CD14-positive monocyte (primary cell): ENCODE results near the gene SLC25A13. TPM values are rescaled to one million over a fixed set of nuclear protein-coding genes. Genes with fewer than 3 reads are reported as not detected.

Experiments used
- DNase-seq, 3 donors: peaks; one replicate each; pipeline ENCODE4 v3.0.0-alpha.2; 2011 to 2022
- H2AFZ ChIP-seq: 2 replicates; pipeline ENCODE4 v1.6.0; 2012; ENCODE audit warnings: mild to moderate bottlenecking, low read depth, low read length, inconsistent platforms; ENCODE audit not compliant: insufficient read depth, poor library complexity, severe bottlenecking
- H3K27ac ChIP-seq, 2 donors: 1 replicate in 1 of 2; 2 replicates in 1 of 2; pipeline ENCODE4 v1.5.1; 2012 to 2013; ENCODE audit warnings: low read length in 2 of 2, control low read depth in 1 of 2, inconsistent platforms in 1 of 2, low read depth in 1 of 2, mild to moderate bottlenecking in 1 of 2
- H3K27me3 ChIP-seq, 2 donors: one replicate each; pipeline versions ENCODE4 v1.6.0 to v1.6.1; 2011 to 2013; ENCODE audit warnings: low read length in 2 of 2; ENCODE audit not compliant: control insufficient read depth in 2 of 2, insufficient read depth in 2 of 2
- H3K36me3 ChIP-seq, 2 donors: replicated peaks in 1 of 2; 1 replicate in 1 of 2; 2 replicates in 1 of 2; pipeline versions ENCODE4 v1.5.1 to v1.6.1; 2012 to 2013; ENCODE audit warnings: low read length in 2 of 2, control low read depth in 1 of 2, inconsistent platforms in 1 of 2, mild to moderate bottlenecking in 1 of 2; ENCODE audit not compliant: insufficient read depth in 2 of 2, control insufficient read depth in 1 of 2
- H3K4me1 ChIP-seq, 2 donors: 1 replicate in 1 of 2; 2 replicates in 1 of 2; pipeline versions ENCODE4 v1.5.1 to v1.6.1; 2012 to 2013; ENCODE audit warnings: low read length in 2 of 2, control low read depth in 1 of 2, inconsistent platforms in 1 of 2, mild to moderate bottlenecking in 1 of 2, moderate library complexity in 1 of 2; ENCODE audit not compliant: insufficient read depth in 2 of 2, control insufficient read depth in 1 of 2
- H3K4me2 ChIP-seq: replicated peaks from 2 replicates; pipeline ENCODE3; 2012; ENCODE audit warnings: low read length, moderate library complexity, mild to moderate bottlenecking; ENCODE audit not compliant: poor library complexity, severe bottlenecking; ENCODE audit errors: extremely low read depth
- H3K4me3 ChIP-seq, 3 experiments: fragments of 200-600 bp in 1 of 3; sonication (generic) in 1 of 3; replicated peaks in 1 of 3; 1 replicate in 2 of 3; 2 replicates in 1 of 3; pipeline ENCODE4 v1.5.1; 2011 to 2013; ENCODE audit warnings: low read length in 3 of 3, mild to moderate bottlenecking in 3 of 3, control low read depth in 2 of 3, low read depth in 2 of 3, inconsistent platforms in 1 of 3, moderate library complexity in 1 of 3
- H3K79me2 ChIP-seq: 2 replicates; pipeline ENCODE4 v1.6.0; 2012; ENCODE audit warnings: mild to moderate bottlenecking, control low read depth, inconsistent platforms, low read length, moderate library complexity; ENCODE audit not compliant: insufficient read depth
- H3K9ac ChIP-seq: 2 replicates; pipeline ENCODE4 v1.6.0; 2017; ENCODE audit warnings: low read length, mild to moderate bottlenecking; ENCODE audit not compliant: insufficient read depth, poor library complexity, severe bottlenecking
- H3K9me3 ChIP-seq, 2 donors: replicated peaks in 1 of 2; 1 replicate in 1 of 2; 2 replicates in 1 of 2; pipeline versions ENCODE4 v1.5.1 to v1.6.1; 2012 to 2013; ENCODE audit warnings: low read length in 2 of 2, control low read depth in 1 of 2; ENCODE audit not compliant: control insufficient read depth in 1 of 2, insufficient read depth in 1 of 2
- H4K20me1 ChIP-seq: 2 replicates; pipeline ENCODE4 v1.6.0; 2012; ENCODE audit warnings: mild to moderate bottlenecking, low read length, control low read depth, moderate library complexity; ENCODE audit not compliant: insufficient read depth
- H3K27ac Mint-ChIP-seq, 7 donors: one replicate each; pipeline ENCODE4 v1.8.0; 2020; ENCODE audit warnings: mild to moderate bottlenecking in 7 of 7, mixed read lengths in 7 of 7, moderate library complexity in 6 of 7, inconsistent platforms in 2 of 7
- H3K27me3 Mint-ChIP-seq, 3 donors: one replicate each; pipeline ENCODE4 v1.8.0; 2021 to 2022; ENCODE audit warnings: low read depth in 3 of 3, mild to moderate bottlenecking in 3 of 3, mixed read lengths in 3 of 3, moderate library complexity in 3 of 3, inconsistent platforms in 1 of 3
- H3K36me3 Mint-ChIP-seq, 2 donors: one replicate each; pipeline ENCODE4 v1.8.0; 2020; ENCODE audit warnings: mixed read lengths in 2 of 2, inconsistent platforms in 1 of 2, mild to moderate bottlenecking in 1 of 2
- H3K4me1 Mint-ChIP-seq: one replicate; pipeline ENCODE4 v1.8.0; 2020; ENCODE audit warnings: mild to moderate bottlenecking, mixed read lengths
- H3K4me3 Mint-ChIP-seq, 2 donors: one replicate each; pipeline ENCODE4 v1.8.0; 2020; ENCODE audit warnings: mild to moderate bottlenecking in 2 of 2, mixed read lengths in 2 of 2, moderate library complexity in 1 of 2
- H3K9me3 Mint-ChIP-seq, 7 donors: one replicate each; pipeline ENCODE4 v1.8.0; 2020 to 2022; ENCODE audit warnings: mixed read lengths in 7 of 7, mild to moderate bottlenecking in 6 of 7, moderate library complexity in 6 of 7, inconsistent platforms in 2 of 7
- CTCF ChIP-seq: fragments of 200-600 bp; IDR thresholded peaks from one replicate; pipeline ENCODE4 v1.8.0; 2022; ENCODE audit warnings: antibody characterized with exemption, mild to moderate bottlenecking
- WGBS: methylation state at CpG from one replicate; pipeline ENCODE4 v1.1.5; 2013; ENCODE audit warnings: missing lambda C conversion rate; ENCODE audit not compliant: insufficient coverage; 5-methylcytosine and 5-hydroxymethylcytosine counted together
- intact Hi-C, 2 donors: fragments of 100-400 bp; cut with micrococcal nuclease; formaldehyde crosslinking; loops; one replicate each; pipeline versions ENCODE4 v1.15.0 to v1.15.1; 2023
- polyA plus RNA-seq, 3 donors: library from polyadenylated mRNA; depleted of rRNA in 1 of 3; unstranded in 2 of 3; stranded (reverse) in 1 of 3; fragments of 300-500 nt in 2 of 3; fragments of >200 nt in 1 of 3; fragmentation: Illumina TruSeq in 2 of 3; gene quantifications; 1 replicate in 2 of 3; 2 replicates in 1 of 3; pipeline ENCODE4 v1.2.3, GENCODE V29; 2012 to 2021

SLC25A13 gene
- polyA plus RNA-seq, 3 donors, result 12.7 to 15.7 (median 14.4) TPM

- no peak overlapping the region for H3K4me2 ChIP-seq
- no peaks in the 10 kb centered on the region for H3K79me2 ChIP-seq
- H3K27ac Mint-ChIP-seq, result no peak overlapping the region
- no peak overlapping the region for H3K4me3 Mint-ChIP-seq
- peaks cover 52% of the 10 kb centered on the region for H4K20me1 ChIP-seq
- H2AFZ ChIP-seq, result no peak overlapping the region
- TF ChIP-seq CTCF, result no peak
- WGBS, result no CpG with 5 or more reads among the region's 3 CpGs
- H3K9me3 Mint-ChIP-seq, result peaks cover 0 to 2% (median 0%) of the 10 kb centered on the region in 7 donors
- intact Hi-C loops, result no loop called here
- H3K27me3 ChIP-seq, result no peaks in the 10 kb centered on the region
- no peak overlapping the region for H3K9ac ChIP-seq
- no peak overlapping the region for H3K27ac ChIP-seq
- H3K4me1 Mint-ChIP-seq, result peaks cover 15% of the 10 kb centered on the region
- H3K4me1 ChIP-seq, result peaks cover 0 to 5% of the 10 kb centered on the region in 2 donors
- H3K4me3 ChIP-seq, result no peak overlapping the region
- no peaks in the 10 kb centered on the region for H3K9me3 ChIP-seq
- DNase-seq, result no peak
- H3K36me3 Mint-ChIP-seq, result peaks cover 3 to 7% of the 10 kb centered on the region in 2 donors
- H3K27me3 Mint-ChIP-seq, result peaks cover 0 to 1% (median 1%) of the 10 kb centered on the region in 3 donors
- H3K36me3 ChIP-seq, result no peaks in the 10 kb centered on the region
Observed at GRCh38 chr7:96246919-96247318, 75.0 kb downstream of the SLC25A13 start.

GRCh38 chr7:96244992-96245292 lies 77.0 kb downstream of the SLC25A13 start:
- no peak for TF ChIP-seq CTCF
- 100% methylated on average over 2 of the region's 2 CpGs for WGBS
- peaks cover 0 to 1% (median 1%) of the 10 kb centered on the region in 3 donors for H3K27me3 Mint-ChIP-seq

More at GRCh38 chr7:96244992-96245292, 77.0 kb downstream of the SLC25A13 start:
- Histone ChIP-seq H3K27ac (no peak overlapping the region), H3K27me3 (no peaks in the 10 kb centered on the region), H3K4me2 (no peak overlapping the region), H3K4me1 (no peaks in the 10 kb centered on the region), H2AFZ (no peak overlapping the region), H3K36me3 (no peaks in the 10 kb centered on the region), H3K9ac (no peak overlapping the region), H3K79me2 (no peaks in the 10 kb centered on the region), H3K9me3 (no peaks in the 10 kb centered on the region), H4K20me1 (peaks cover 56% of the 10 kb centered on the region), H3K4me3 (no peak overlapping the region)
- intact Hi-C loops, result no loop called here
- peaks cover 12% of the 10 kb centered on the region for H3K4me1 Mint-ChIP-seq
- no peak for DNase-seq
- H3K4me3 Mint-ChIP-seq, result no peak overlapping the region
- no peak overlapping the region for H3K27ac Mint-ChIP-seq
- H3K36me3 Mint-ChIP-seq, result peaks cover 4 to 7% of the 10 kb centered on the region in 2 donors
- H3K9me3 Mint-ChIP-seq, result peaks cover 0 to 3% (median 0%) of the 10 kb centered on the region in 7 donors
